Endothelial cell of umbilical vein (primary cell): ENCODE results near the gene DTX3L. TPM values are rescaled to one million over a fixed set of nuclear protein-coding genes. Genes with fewer than 3 reads are reported as not detected.

Experiments
- BruUV-seq: library from RNA; stranded (reverse); fragments of 400-500 nt; replicated peaks from 2 replicates; lab custom pipeline; 2021; lab: Mats Ljungman, UMichigan
- CTCF ChIA-PET: fragments of 300-600, 350-600 bp; sonication (Branson Sonifier 250); formaldehyde crosslinking; loops from one replicate; lab custom pipeline; 2021; ENCODE audit warnings: antibody characterized with exemption, inconsistent platforms; lab: Charles Lee
- POLR2A ChIA-PET: fragments of 300-600, 350-600 bp; sonication (Branson Sonifier 250); formaldehyde crosslinking; loops from one replicate; lab custom pipeline; 2021; ENCODE audit warnings: antibody characterized with exemption, inconsistent platforms; lab: Charles Lee
- DNase-seq: peaks from one replicate; pipeline ENCODE4 v3.0.0-alpha.2; 2011; ENCODE audit warnings: low read depth, low spot score
- FAIRE-seq: peaks from 2 replicates; lab custom pipeline; 2011; peaks lifted over from hg19 to GRCh38; lab: Jason Lieb, UNC
- H2AFZ ChIP-seq: 2 replicates; pipeline ENCODE4 v1.6.0; 2012; ENCODE audit warnings: low read depth, low read length, control low read depth, inconsistent platforms
- H3K27ac ChIP-seq: 2 replicates; pipeline ENCODE4 v1.5.1; 2011; ENCODE audit warnings: low read depth, mild to moderate bottlenecking, control low read depth, low read length, moderate library complexity; ENCODE audit not compliant: insufficient read depth
- H3K27me3 ChIP-seq, 2 experiments: 2 replicates each; pipeline versions ENCODE4 v1.6.0 to v1.6.1; 2011; ENCODE audit warnings: low read length in 2 of 2, mixed read lengths in 1 of 2; ENCODE audit not compliant: control insufficient read depth in 2 of 2, insufficient read depth in 2 of 2
- H3K36me3 ChIP-seq, 2 experiments: 2 replicates in 1 of 2; 3 replicates in 1 of 2; pipeline ENCODE4 v1.5.1; 2011; ENCODE audit warnings: low read length in 2 of 2, mild to moderate bottlenecking in 1 of 2, moderate library complexity in 1 of 2; ENCODE audit not compliant: control insufficient read depth in 2 of 2, insufficient read depth in 2 of 2; ENCODE audit errors: extremely low read depth in 1 of 2
- H3K4me1 ChIP-seq: 3 replicates; pipeline ENCODE4 v1.5.1; 2011; ENCODE audit warnings: mild to moderate bottlenecking, low read length; ENCODE audit not compliant: control insufficient read depth, insufficient read depth; ENCODE audit errors: extremely low read depth
- H3K4me2 ChIP-seq: 2 replicates; pipeline ENCODE4 v1.6.1; 2011; ENCODE audit warnings: low read length, control low read depth, mixed read lengths; ENCODE audit not compliant: insufficient read depth
- H3K4me3 ChIP-seq, 3 experiments: fragments of 200-600 bp in 1 of 3; sonication (generic), shearing (Covaris generic) in 1 of 3; replicated peaks in 1 of 3; 2 replicates each; pipeline ENCODE4 v1.5.1; 2011 to 2016; ENCODE audit warnings: control low read depth in 3 of 3, low read length in 3 of 3, mild to moderate bottlenecking in 2 of 3, inconsistent platforms in 1 of 3, low read depth in 1 of 3, moderate library complexity in 1 of 3; ENCODE audit not compliant: insufficient read depth in 1 of 3
- H3K79me2 ChIP-seq: 2 replicates; pipeline ENCODE4 v1.6.0; 2012; ENCODE audit warnings: low read length, inconsistent platforms; ENCODE audit not compliant: control insufficient read depth, insufficient read depth
- H3K9ac ChIP-seq: replicated peaks from 2 replicates; pipeline ENCODE3; 2011; ENCODE audit warnings: low read length, control low read depth; ENCODE audit not compliant: insufficient read depth; ENCODE audit errors: extremely low read depth
- H3K9me1 ChIP-seq: replicated peaks from 3 replicates; pipeline ENCODE4 v1.6.0; 2011; ENCODE audit warnings: mild to moderate bottlenecking, low read length; ENCODE audit not compliant: control insufficient read depth, insufficient read depth; ENCODE audit errors: extremely low read depth
- H3K9me3 ChIP-seq: replicated peaks from 2 replicates; pipeline ENCODE4 v1.5.1; 2012; ENCODE audit warnings: low read length, inconsistent platforms; ENCODE audit not compliant: control insufficient read depth, insufficient read depth
- H4K20me1 ChIP-seq: replicated peaks from 2 replicates; pipeline ENCODE3; 2011; ENCODE audit warnings: mild to moderate bottlenecking, low read length; ENCODE audit not compliant: control insufficient read depth, insufficient read depth; ENCODE audit errors: extremely low read depth
- EZH2 ChIP-seq: IDR thresholded peaks from 2 replicates; pipeline ENCODE4 v1.6.1; 2012; ENCODE audit warnings: borderline replicate concordance, low read depth, mild to moderate bottlenecking, moderate library complexity, low read length, inconsistent platforms; ENCODE audit not compliant: severe bottlenecking
- FOS ChIP-seq: IDR thresholded peaks from 2 replicates; pipeline ENCODE4 v1.6.1; 2011; ENCODE audit warnings: mild to moderate bottlenecking, low read length, moderate library complexity, borderline replicate concordance; ENCODE audit not compliant: insufficient read depth
- GATA2 ChIP-seq: IDR thresholded peaks from 2 replicates; pipeline ENCODE4 v1.7.0; 2011; ENCODE audit warnings: low read depth, mild to moderate bottlenecking, moderate library complexity, mixed read lengths, low read length; ENCODE audit not compliant: insufficient read length, insufficient read depth
- JUN ChIP-seq: IDR thresholded peaks from 2 replicates; pipeline ENCODE4 v1.6.1; 2011; ENCODE audit warnings: borderline replicate concordance, low read depth; ENCODE audit not compliant: insufficient read length, insufficient read depth
- MAX ChIP-seq: IDR thresholded peaks from 2 replicates; pipeline ENCODE4 v1.6.1; 2011; ENCODE audit not compliant: insufficient read depth, insufficient read length
- MYC ChIP-seq: IDR thresholded peaks from one replicate; pipeline ENCODE4 v1.6.1; 2011; ENCODE audit warnings: mild to moderate bottlenecking, low read depth, low read length
- POLR2A ChIP-seq: IDR thresholded peaks from 2 replicates; pipeline ENCODE4 v1.6.1; 2012; ENCODE audit warnings: low read depth, mild to moderate bottlenecking, control low read depth, low read length
- POLR2AphosphoS5 ChIP-seq: IDR thresholded peaks from 2 replicates; pipeline ENCODE4 v1.6.1; 2012; ENCODE audit warnings: low read depth, mild to moderate bottlenecking, control low read depth, low read length, moderate library complexity; ENCODE audit not compliant: insufficient read depth
- dilution Hi-C: fragments of 300-500 bp; cut with MboI; formaldehyde crosslinking; loops from one replicate; pipeline ENCODE4 v1.15.0; 2019; ENCODE audit warnings: low sequenced_read_pairs; ENCODE audit not compliant: extremely low pct_ligation_motif_present
- intact Hi-C: fragments of 100-400 bp; cut with micrococcal nuclease; formaldehyde crosslinking; loops from one replicate; pipeline ENCODE4 v1.10.0; 2022
- polyA plus RNA-seq, 4 experiments: library from polyadenylated mRNA; depleted of rRNA in 3 of 4; stranded (reverse) in 3 of 4; unstranded in 1 of 4; fragments of >200 nt; gene quantifications; 2 replicates each; pipeline versions ENCODE4 v1.2.1 to v1.2.3, GENCODE V29; 2011 to 2012; ENCODE audit warnings: missing spikeins in 1 of 4
- total RNA-seq: library from RNA; stranded (reverse); gene quantifications from 2 replicates; pipeline ENCODE4 v1.2.3, GENCODE V29; 2021
- TF ChIP-seq, protein P1 (sequence below), 2 donors: IDR thresholded peaks; 1 replicate in 1 of 2; 2 replicates in 1 of 2; pipeline ENCODE4 v1.5.1; 2011; ENCODE audit warnings: low read length in 2 of 2, mild to moderate bottlenecking in 2 of 2, moderate library complexity in 2 of 2, control low read depth in 1 of 2, inconsistent platforms in 1 of 2, low read depth in 1 of 2; ENCODE audit not compliant: insufficient read depth in 1 of 2; ENCODE audit errors: extremely low read depth in 1 of 2

The DTX3L gene
- total and polyA plus RNA-seq, 2 donors (not counting 3 experiments of a cell fraction or from before 2014, with no cell fraction given) = 3.2 to 20.5 TPM

GRCh38 chr3:122586773-122587485, 22.8 kb downstream of the DTX3L start:
- Histone ChIP-seq H3K27me3 (no peaks in the 10 kb centered on the region), H3K9ac (no peak overlapping the region), H3K9me1 (no peaks in the 10 kb centered on the region), H3K4me3 (no peak overlapping the region), H3K36me3 (no peaks in the 10 kb centered on the region), H2AFZ (no peak overlapping the region), H3K4me1 (no peaks in the 10 kb centered on the region), H4K20me1 (no peaks in the 10 kb centered on the region), H3K79me2 (no peaks in the 10 kb centered on the region), H3K27ac (no peak overlapping the region), H3K4me2 (no peak overlapping the region), H3K9me3 (no peaks in the 10 kb centered on the region)
- POLR2A ChIA-PET = no interaction called here
- no peak for DNase-seq
- dilution Hi-C loops (no loop called here), intact Hi-C loops (no loop called here)
- TF ChIP-seq, protein P1, sequence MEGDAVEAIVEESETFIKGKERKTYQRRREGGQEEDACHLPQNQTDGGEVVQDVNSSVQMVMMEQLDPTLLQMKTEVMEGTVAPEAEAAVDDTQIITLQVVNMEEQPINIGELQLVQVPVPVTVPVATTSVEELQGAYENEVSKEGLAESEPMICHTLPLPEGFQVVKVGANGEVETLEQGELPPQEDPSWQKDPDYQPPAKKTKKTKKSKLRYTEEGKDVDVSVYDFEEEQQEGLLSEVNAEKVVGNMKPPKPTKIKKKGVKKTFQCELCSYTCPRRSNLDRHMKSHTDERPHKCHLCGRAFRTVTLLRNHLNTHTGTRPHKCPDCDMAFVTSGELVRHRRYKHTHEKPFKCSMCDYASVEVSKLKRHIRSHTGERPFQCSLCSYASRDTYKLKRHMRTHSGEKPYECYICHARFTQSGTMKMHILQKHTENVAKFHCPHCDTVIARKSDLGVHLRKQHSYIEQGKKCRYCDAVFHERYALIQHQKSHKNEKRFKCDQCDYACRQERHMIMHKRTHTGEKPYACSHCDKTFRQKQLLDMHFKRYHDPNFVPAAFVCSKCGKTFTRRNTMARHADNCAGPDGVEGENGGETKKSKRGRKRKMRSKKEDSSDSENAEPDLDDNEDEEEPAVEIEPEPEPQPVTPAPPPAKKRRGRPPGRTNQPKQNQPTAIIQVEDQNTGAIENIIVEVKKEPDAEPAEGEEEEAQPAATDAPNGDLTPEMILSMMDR (IDR thresholded peaks at IDR 0.05; ENCODE audit: extremely low read depth in 1 of 2, insufficient read depth in 1 of 2, low read depth in 1 of 2, low read length in 2 of 2) = no peak
- TF ChIP-seq GATA2 (no peak), EZH2 (no peak), FOS (no peak), POLR2A (no peak), MYC (no peak), MAX (no peak), JUN (no peak), POLR2AphosphoS5 (no peak)
- CTCF ChIA-PET = interaction anchor here (1.2 kb wide), 1 partner anchor 13 kb away, joined by 3 read pairs; no protein-coding TSS in a partner anchor
- no TSS peak for BruUV-seq
- no peak for FAIRE-seq
